IPS-15b (cell line): ENCODE results near the gene VNN1.

Experiments used
- H3K27me3 ChIP-seq: one replicate; pipeline ENCODE4 v1.6.1; 2013; ENCODE audit warnings: low read length; ENCODE audit not compliant: control insufficient read depth, insufficient read depth
- H3K36me3 ChIP-seq: one replicate; pipeline ENCODE4 v1.6.1; 2013; ENCODE audit warnings: low read length; ENCODE audit not compliant: control insufficient read depth, insufficient read depth
- H3K4me1 ChIP-seq: one replicate; pipeline ENCODE4 v1.6.1; 2013; ENCODE audit warnings: mild to moderate bottlenecking, low read length; ENCODE audit not compliant: control insufficient read depth, insufficient read depth
- H3K4me3 ChIP-seq: one replicate; pipeline ENCODE4 v1.5.1; 2013; ENCODE audit warnings: low read depth, low read length
- H3K9ac ChIP-seq: one replicate; pipeline ENCODE4 v1.6.1; 2013; ENCODE audit warnings: low read depth, mild to moderate bottlenecking, low read length
- H3K9me3 ChIP-seq: one replicate; pipeline ENCODE4 v1.6.1; 2013; ENCODE audit warnings: mild to moderate bottlenecking, low read length; ENCODE audit not compliant: control insufficient read depth, insufficient read depth

Gene VNN1, protein sequence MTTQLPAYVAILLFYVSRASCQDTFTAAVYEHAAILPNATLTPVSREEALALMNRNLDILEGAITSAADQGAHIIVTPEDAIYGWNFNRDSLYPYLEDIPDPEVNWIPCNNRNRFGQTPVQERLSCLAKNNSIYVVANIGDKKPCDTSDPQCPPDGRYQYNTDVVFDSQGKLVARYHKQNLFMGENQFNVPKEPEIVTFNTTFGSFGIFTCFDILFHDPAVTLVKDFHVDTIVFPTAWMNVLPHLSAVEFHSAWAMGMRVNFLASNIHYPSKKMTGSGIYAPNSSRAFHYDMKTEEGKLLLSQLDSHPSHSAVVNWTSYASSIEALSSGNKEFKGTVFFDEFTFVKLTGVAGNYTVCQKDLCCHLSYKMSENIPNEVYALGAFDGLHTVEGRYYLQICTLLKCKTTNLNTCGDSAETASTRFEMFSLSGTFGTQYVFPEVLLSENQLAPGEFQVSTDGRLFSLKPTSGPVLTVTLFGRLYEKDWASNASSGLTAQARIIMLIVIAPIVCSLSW

DNA sequence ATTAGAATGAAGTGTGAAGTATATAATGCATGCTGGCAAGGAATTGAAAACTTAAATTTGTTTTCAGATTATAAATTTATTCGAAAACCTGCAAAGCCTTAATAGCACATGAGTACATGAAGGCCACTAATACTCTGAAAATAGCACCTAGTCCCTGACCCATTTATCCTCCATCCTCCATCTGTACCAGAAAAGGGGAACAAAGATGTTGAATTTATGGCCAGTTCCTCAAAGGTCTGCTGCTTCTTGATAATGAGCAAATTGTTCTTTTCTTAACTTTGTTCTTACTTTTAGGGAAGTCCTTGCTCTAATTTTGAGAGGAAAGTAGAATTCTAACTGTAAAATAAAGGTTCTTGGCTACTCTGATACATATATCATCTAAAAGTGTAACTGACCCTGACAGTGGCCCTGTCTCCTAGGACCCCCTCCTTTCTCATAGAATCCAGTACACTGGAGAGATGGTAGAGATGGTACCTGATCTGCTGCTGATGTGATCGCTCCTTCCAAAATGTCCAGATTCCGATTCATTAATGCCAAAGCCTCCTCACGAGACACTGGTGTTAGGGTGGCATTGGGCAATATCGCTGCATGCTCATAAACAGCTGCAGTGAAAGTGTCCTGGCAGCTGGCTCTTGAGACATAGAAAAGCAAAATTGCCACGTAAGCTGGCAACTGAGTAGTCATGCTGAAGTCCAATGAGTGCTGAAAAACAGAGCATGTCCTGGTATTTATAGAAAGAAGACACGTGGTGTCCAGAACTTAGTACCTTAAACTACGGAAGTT is at the start of gene VNN1:
Gene VNN1, minus strand, starts transcription at position 704 of the 783 bp plus-strand sequence. Its CDS starts 20 bp downstream, at position 684.
- no peaks in the 10 kb centered on the region for H3K4me1 ChIP-seq
- H3K27me3 ChIP-seq, result no peaks in the 10 kb centered on the region
- H3K9me3 ChIP-seq, result no peaks in the 10 kb centered on the region
- no peak within 1 kb of the TSS for H3K9ac ChIP-seq
- H3K36me3 ChIP-seq, result no peaks in the 10 kb centered on the region
- H3K4me3 ChIP-seq, result no peak within 1 kb of the TSS

DNA sequence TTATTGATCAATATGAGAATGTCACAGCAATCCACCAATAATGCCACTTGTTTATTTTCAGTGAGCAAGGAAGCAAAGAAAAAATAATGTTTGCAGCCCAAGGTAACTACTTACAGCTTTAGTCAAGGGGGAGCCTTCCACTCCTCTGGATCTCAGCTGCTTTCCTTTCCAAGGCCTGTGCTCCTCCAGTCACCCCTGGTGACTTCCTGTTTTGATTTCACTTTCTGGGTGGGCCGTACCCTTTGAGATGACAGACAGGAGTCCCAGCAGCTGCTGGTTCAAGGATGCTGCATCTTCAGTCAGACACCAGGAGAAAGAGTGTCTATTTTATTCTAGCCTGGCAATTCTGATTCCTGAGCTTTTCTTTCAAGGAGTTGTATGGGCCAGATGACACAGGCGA is 49.4 kb upstream of the VNN1 start:
- no peak overlapping the region for H3K9ac ChIP-seq
- H3K27me3 ChIP-seq, result no peaks in the 10 kb centered on the region
- H3K4me1 ChIP-seq, result no peaks in the 10 kb centered on the region
- H3K9me3 ChIP-seq, result no peaks in the 10 kb centered on the region
- no peaks in the 10 kb centered on the region for H3K36me3 ChIP-seq
- H3K4me3 ChIP-seq, result no peak overlapping the region

DNA sequence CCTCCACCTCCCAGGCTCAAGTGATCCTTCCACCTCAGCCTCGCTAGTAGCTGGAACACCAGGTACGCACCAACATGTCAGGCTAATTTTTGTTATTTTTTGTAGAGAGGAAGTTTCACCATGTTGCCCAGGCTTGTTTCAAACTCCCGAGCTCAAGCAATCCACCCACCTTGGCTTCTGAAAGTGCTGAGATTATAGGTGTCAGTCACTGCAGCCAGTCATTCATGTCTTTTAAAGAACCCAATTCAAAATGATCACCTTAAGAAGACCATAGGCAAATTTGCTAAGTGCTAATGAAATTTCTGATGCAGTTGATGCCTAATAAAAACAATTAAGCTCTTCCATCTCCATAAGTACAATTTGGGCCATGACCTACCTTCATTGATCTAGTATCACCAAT is 46.4 kb upstream of the VNN1 start:
- no peak overlapping the region for H3K9ac ChIP-seq

DNA sequence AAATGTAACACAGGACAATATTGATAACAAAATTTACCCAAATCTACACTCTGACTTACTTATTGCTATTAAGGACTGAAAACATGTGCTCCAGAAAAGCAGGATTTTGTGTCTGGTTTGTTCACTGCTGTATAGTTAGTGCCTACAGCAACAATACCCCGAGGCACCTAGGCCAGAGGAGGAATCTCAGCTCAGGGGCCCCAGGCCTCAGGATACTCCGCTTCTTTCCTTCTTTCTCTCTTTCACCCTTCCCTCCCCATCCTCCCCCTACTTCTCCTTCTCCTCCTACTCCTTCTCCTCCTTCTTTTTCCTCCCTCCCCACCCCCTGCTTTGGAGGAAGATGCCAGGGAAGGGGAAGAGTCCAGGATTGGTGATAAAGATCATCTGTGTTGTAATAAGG is 44.8 kb upstream of the VNN1 start:
- Histone ChIP-seq H3K36me3 (no peaks in the 10 kb centered on the region), H3K9ac (no peak overlapping the region), H3K9me3 (no peaks in the 10 kb centered on the region), H3K4me1 (no peaks in the 10 kb centered on the region), H3K27me3 (no peaks in the 10 kb centered on the region), H3K4me3 (no peak overlapping the region)

More for the DNA sequence above, 46.4 kb upstream of the VNN1 start:
- H3K9me3 ChIP-seq, result no peaks in the 10 kb centered on the region
- H3K27me3 ChIP-seq, result no peaks in the 10 kb centered on the region
- no peaks in the 10 kb centered on the region for H3K4me1 ChIP-seq
- no peaks in the 10 kb centered on the region for H3K36me3 ChIP-seq
- H3K4me3 ChIP-seq, result no peak overlapping the region

DNA sequence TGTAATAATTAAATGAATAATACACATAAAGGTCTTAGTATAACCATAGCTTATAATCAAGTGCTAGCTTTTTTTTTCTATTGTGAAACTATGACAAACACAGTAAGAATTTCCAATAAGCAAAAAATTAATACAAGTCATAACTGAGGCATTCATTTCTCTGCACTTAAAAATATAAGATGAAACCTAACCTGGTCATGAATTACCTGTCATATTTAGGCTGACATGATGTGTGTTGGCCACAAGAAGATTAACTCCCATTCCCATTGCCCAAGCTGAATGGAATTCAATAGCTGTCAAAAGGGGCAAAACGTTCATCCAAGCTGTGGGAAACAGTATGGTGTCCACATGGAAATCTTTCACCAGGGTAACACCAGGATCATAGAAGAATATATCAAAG is 38.4 kb upstream of the VNN1 start:
- no peaks in the 10 kb centered on the region for H3K36me3 ChIP-seq
- H3K27me3 ChIP-seq, result no peaks in the 10 kb centered on the region
- no peaks in the 10 kb centered on the region for H3K9me3 ChIP-seq
- no peak overlapping the region for H3K9ac ChIP-seq
- no peak overlapping the region for H3K4me3 ChIP-seq
- H3K4me1 ChIP-seq, result no peaks in the 10 kb centered on the region

DNA sequence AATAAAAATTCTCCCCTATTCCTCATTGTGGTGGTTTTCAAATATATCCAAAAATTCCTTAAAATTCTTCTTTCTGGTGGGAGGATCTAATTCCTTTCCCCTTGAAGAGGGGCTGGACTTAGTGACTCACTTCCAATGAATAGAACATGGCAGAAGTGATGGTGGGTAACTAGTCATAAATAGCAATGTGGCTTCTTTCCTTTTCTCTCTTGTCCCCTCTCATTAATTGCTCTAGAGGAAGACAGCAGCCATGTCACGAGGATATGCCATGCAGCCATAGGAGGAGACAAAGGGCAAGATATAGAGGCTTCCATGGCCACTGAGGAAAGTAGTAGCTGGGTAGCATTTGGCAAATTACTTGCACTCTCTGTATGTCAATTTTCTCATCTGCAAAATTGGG is 38.0 kb upstream of the VNN1 start:
- no peak overlapping the region for H3K9ac ChIP-seq
- H3K36me3 ChIP-seq, result no peaks in the 10 kb centered on the region
- H3K9me3 ChIP-seq, result no peaks in the 10 kb centered on the region
- no peaks in the 10 kb centered on the region for H3K27me3 ChIP-seq
- H3K4me1 ChIP-seq, result no peaks in the 10 kb centered on the region
- H3K4me3 ChIP-seq, result no peak overlapping the region

DNA sequence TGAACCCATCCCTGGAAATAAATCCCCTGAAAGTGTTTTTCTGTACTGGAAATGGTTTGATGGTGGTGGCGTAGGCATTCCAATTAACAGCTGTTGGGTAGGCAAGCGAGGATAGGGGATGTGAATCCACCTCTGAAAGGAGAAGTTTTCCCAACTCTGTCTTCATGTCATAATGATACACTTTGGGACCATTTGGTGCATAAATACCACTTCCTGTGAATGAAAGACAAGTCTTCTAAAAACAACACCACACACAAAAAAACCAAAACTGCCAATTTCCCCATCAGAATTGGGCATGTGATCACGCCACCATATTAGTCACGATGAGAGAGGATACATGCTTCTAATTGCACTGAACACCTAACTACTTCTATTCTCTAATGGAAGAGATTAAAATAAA is 37.5 kb upstream of the VNN1 start:
- H3K4me3 ChIP-seq, result no peak overlapping the region
- no peaks in the 10 kb centered on the region for H3K27me3 ChIP-seq
- no peak overlapping the region for H3K9ac ChIP-seq
- H3K36me3 ChIP-seq, result no peaks in the 10 kb centered on the region
- no peaks in the 10 kb centered on the region for H3K4me1 ChIP-seq
- H3K9me3 ChIP-seq, result no peaks in the 10 kb centered on the region

DNA sequence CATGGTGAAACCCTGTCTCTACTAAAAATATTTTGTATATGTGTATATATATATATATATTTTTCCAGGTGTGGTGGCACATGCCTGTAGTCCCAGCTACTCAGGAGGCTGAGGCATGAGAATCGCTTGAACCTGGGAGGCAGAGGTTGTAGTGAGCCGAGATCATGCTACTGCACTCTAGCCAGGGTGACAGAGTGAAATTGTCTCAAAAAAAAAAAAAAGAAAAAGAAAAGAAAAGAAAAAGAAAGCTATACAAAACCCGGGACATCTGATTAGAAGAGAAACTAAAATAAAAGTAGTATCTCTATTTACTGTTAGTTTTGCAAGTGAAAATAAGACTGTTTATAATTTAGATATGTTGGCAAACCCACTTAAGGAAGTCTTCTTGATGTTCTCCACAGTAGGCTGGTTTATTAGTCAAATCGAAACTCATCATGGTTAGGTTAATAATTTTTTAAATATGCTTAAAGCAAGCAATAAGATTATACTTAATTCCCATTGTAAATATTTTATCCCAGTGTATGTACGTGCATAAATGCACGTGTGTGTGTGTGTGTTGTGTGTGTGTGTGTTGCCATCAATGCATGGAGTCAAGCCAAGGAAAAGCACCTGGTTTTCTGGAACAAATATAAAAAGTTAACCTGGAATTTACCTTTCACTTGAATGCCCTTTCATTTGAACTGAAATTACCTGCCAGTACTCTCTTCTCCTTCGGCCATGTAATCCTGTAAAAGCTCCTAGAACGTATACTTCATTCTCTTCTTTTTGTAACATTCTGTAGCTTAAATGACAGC is 36.8 kb upstream of the VNN1 start:
- Histone ChIP-seq H3K9ac (no peak overlapping the region), H3K36me3 (no peaks in the 10 kb centered on the region), H3K4me3 (no peak overlapping the region)

DNA sequence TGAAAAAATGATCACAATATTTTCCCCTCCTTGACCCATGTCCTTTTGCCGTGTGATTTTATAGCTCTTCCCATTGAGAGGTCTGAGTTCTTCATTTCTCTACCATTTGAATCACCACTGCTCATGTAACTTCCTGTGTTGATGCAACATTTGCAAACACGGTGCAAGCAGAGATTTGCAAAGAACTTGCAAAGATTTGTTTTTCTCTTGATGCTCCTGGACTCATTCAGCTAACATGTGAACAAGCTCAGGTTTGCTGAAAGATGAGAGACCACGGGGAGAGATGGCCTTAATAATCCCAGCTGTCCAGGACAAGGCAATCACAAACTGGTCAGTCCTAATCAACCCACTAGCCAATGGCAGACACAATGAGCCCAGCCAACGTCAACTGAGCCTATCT is 35.3 kb upstream of the VNN1 start:
- H3K4me1 ChIP-seq, result no peaks in the 10 kb centered on the region
- no peaks in the 10 kb centered on the region for H3K9me3 ChIP-seq
- H3K36me3 ChIP-seq, result no peaks in the 10 kb centered on the region
- no peak overlapping the region for H3K9ac ChIP-seq
- no peaks in the 10 kb centered on the region for H3K27me3 ChIP-seq
- no peak overlapping the region for H3K4me3 ChIP-seq

More for the DNA sequence above, 36.8 kb upstream of the VNN1 start:
- no peaks in the 10 kb centered on the region for H3K27me3 ChIP-seq
- no peaks in the 10 kb centered on the region for H3K9me3 ChIP-seq
- H3K4me1 ChIP-seq, result no peaks in the 10 kb centered on the region

DNA sequence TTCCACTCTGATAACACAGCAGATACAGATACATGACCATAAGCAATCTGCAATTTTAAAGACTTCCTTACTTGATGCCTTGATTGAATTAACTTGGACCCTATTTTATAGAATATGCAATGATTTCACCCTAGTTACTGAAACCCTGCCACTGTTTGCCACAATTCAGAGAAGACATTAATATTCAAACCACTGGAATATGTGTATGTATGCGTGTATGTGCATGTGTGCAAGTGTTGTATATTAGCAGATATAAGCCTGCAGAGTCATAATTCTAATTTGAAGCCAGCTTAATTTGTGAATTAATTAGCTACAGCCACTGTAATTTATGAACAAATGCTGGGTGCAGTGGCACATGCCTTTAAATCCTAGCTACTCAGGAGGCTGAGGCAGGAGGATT is 34.6 kb upstream of the VNN1 start:
- H3K4me3 ChIP-seq, result no peak overlapping the region
- no peaks in the 10 kb centered on the region for H3K27me3 ChIP-seq
- no peak overlapping the region for H3K9ac ChIP-seq
- no peaks in the 10 kb centered on the region for H3K36me3 ChIP-seq
- H3K9me3 ChIP-seq, result no peaks in the 10 kb centered on the region
- H3K4me1 ChIP-seq, result no peaks in the 10 kb centered on the region

DNA sequence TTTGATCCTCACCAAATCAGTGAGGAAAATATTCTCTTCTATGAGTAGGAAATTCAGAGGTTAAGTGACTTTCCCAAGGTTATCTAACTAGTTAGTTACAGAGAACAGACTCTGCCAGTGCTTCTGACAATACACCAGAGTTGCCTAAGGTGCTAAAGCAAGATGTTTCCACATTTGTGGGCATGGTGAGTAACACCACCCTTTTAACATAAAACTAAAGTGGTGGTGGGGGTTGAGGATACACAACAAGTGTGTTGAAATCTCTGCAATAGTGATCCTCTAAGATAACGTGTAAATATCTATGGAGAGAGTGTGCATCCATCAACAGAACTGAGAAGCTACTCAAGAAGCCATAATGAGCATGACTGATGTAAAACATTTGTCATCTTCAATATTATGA is 32.2 kb upstream of the VNN1 start:
- H3K4me1 ChIP-seq, result no peaks in the 10 kb centered on the region
- no peaks in the 10 kb centered on the region for H3K9me3 ChIP-seq
- no peak overlapping the region for H3K4me3 ChIP-seq
- H3K27me3 ChIP-seq, result no peaks in the 10 kb centered on the region
- H3K36me3 ChIP-seq, result no peaks in the 10 kb centered on the region
- H3K9ac ChIP-seq, result no peak overlapping the region
